NT2/D1 (cell line): Measurements from ENCODE around the gene IFT20.

Experiments used
- SUZ12 ChIP-seq: IDR thresholded peaks from 2 replicates; pipeline ENCODE4 v1.6.1; 2011; ENCODE audit not compliant: insufficient read length, insufficient read depth; ENCODE audit errors: extremely low read depth
- ZNF274 ChIP-seq: IDR thresholded peaks from 2 replicates; pipeline ENCODE4 v1.6.1; 2011; ENCODE audit warnings: mild to moderate bottlenecking, low read depth, low read length

- TF ChIP-seq SUZ12 (no peak), ZNF274 (no peak)
These were observed 33.1 kb upstream of the IFT20 start for GRCh38 chr17:28368306-28368831.
